ENCODE measurements around the gene MPC2.

MPC2 gene

DNA sequence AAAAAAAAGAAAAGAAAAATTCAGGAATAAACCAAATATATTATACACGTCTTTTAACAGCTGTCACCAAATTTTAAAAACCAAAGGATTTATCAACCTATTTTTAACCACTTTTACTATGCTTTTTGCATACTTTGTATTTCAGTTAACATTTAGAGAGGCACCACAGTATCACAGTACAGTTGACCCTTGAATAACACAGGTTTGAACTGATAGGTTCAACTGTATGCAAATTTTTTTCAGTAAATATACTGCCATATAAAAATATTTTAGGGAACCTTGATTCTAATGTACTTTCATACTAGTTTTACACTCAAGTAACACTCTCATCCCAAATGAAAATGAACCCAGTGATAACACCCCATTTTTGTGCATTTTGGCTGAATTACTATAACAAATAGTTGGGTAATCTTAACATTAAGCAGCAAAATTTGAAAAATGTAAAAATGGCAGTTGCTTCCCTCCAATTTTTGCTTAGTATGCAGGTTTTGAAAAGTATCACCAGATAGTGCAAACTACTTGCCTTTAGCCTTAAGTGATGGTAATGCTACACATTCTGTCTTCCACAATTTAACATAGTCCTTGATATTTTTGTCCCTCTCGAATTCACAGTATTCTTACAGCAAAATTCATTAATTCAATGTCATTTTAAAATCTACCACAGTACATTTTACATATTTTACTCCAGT lies 12.2 kb downstream of the MPC2 start:
- H3K27me3 ChIP-seq (replicated peaks; ENCODE audit: control insufficient read depth, insufficient read depth, low read length), result no peaks in the 10 kb centered on the region
- TF ChIP-seq, protein P1, sequence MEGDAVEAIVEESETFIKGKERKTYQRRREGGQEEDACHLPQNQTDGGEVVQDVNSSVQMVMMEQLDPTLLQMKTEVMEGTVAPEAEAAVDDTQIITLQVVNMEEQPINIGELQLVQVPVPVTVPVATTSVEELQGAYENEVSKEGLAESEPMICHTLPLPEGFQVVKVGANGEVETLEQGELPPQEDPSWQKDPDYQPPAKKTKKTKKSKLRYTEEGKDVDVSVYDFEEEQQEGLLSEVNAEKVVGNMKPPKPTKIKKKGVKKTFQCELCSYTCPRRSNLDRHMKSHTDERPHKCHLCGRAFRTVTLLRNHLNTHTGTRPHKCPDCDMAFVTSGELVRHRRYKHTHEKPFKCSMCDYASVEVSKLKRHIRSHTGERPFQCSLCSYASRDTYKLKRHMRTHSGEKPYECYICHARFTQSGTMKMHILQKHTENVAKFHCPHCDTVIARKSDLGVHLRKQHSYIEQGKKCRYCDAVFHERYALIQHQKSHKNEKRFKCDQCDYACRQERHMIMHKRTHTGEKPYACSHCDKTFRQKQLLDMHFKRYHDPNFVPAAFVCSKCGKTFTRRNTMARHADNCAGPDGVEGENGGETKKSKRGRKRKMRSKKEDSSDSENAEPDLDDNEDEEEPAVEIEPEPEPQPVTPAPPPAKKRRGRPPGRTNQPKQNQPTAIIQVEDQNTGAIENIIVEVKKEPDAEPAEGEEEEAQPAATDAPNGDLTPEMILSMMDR (IDR thresholded peaks at IDR 0.05; ENCODE audit: insufficient read depth, low read length, poor library complexity, severe bottlenecking), result no peak

DNA sequence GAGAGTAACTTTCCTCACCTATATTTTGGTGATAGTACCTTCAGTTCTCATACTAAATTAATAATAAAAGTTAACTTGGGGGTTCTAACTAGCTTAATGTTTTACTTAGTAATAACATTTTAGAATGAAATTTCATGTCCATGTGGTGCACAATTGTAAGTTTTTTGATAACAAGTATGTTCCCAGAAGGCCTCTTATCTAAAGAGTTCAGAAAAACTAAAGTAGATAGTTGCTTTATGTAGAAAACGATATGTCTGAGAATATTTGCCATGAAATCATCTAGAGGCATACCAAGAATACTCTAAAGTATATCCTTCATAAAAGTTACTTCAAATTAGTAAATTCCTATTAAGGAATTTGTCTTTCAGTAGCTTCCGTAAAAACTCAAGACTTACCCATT lies 12.8 kb downstream of the MPC2 start:
- H3K36me3 ChIP-seq (ENCODE audit: control insufficient read depth, insufficient read depth, low read length), result no peaks in the 10 kb centered on the region

More for the DNA sequence above, 12.2 kb downstream of the MPC2 start:
- no peaks in the 10 kb centered on the region for H3K36me3 ChIP-seq (ENCODE audit: control insufficient read depth, insufficient read depth, low read length)
- DNase-seq (ENCODE audit: extremely low read depth, insufficient read length), result no peak
- H3K4me3 ChIP-seq (replicated peaks; ENCODE audit: low read depth, low read length), result no peak overlapping the region

DNA sequence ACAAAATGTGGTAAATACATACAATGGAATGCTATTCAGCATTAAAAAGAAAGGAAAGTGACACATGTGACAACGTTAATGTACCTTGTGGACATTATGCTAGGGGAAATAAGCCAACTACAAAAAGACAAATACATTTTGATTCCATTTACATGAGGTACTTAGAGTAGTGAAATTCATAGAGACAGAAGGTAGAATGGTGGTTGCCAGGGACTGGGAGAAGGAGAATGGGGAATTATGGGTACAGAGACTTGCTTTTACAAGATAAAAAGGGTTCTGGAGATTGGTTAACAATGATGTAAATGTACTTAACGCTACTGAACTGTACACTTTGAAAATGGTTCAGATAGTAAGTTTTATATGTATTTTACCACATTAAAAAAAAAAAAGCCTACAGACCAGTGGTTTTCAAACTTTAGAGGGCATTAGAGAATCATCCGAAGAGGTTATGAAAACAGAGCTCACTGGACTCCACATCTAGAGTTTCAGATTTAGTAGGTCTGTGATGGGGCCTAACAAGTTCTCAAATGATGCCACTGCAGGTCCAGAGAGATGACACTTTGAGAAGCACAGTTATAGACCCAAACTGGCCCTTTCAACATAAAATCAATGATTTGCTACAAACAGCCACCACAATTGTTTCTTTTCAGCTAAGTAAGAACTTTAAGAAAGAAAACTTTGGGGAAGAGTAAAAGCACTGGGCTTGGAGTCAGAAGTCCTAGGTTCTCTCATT lies 13.4 kb downstream of the MPC2 start:
- TF ChIP-seq, protein P1 (IDR thresholded peaks at IDR 0.05; ENCODE audit: insufficient read depth, low read length, poor library complexity, severe bottlenecking), result no peak
- Histone ChIP-seq H3K36me3 (ENCODE audit: control insufficient read depth, insufficient read depth, low read length) (no peaks in the 10 kb centered on the region), H3K27me3 (replicated peaks; ENCODE audit: control insufficient read depth, insufficient read depth, low read length) (no peaks in the 10 kb centered on the region), H3K4me3 (replicated peaks; ENCODE audit: low read depth, low read length) (no peak overlapping the region)
- DNase-seq (ENCODE audit: extremely low read depth, insufficient read length), result no peak

More for the DNA sequence above, 12.8 kb downstream of the MPC2 start:
- no peaks in the 10 kb centered on the region for H3K27me3 ChIP-seq (replicated peaks; ENCODE audit: control insufficient read depth, insufficient read depth, low read length)
- TF ChIP-seq, protein P1 (IDR thresholded peaks at IDR 0.05; ENCODE audit: insufficient read depth, low read length, poor library complexity, severe bottlenecking), result no peak
- H3K4me3 ChIP-seq (replicated peaks; ENCODE audit: low read depth, low read length), result no peak overlapping the region
- DNase-seq (ENCODE audit: extremely low read depth, insufficient read length), result no peak

DNA sequence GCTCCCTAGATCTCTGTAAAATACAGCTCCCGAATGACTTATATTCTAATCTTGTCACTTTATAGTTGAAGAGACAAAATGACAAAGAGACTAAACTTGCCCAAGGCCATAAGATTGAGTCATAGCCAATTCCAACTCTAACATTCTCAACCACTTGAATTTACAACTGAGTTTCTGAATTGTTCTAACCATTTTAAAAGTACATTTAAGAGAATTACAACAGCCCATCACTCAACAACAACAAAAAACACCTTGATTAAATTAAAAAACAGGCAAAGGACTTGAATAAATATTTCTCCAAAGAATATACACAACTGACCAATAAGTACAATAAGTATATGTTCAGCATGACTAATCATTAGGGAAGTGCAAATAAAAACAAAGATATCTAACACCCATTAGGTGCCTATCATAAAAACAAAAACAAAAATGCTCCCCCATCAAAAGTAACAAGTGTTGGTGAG lies 14.2 kb downstream of the MPC2 start:
- no peak for DNase-seq (ENCODE audit: extremely low read depth, insufficient read length)
- TF ChIP-seq, protein P1 (IDR thresholded peaks at IDR 0.05; ENCODE audit: insufficient read depth, low read length, poor library complexity, severe bottlenecking), result no peak
- no peaks in the 10 kb centered on the region for H3K27me3 ChIP-seq (replicated peaks; ENCODE audit: control insufficient read depth, insufficient read depth, low read length)
- no peak overlapping the region for H3K4me3 ChIP-seq (replicated peaks; ENCODE audit: low read depth, low read length)
- no peaks in the 10 kb centered on the region; the same call in 1 of the 2 replicates for H3K36me3 ChIP-seq (ENCODE audit: control insufficient read depth, insufficient read depth, low read length)

DNA sequence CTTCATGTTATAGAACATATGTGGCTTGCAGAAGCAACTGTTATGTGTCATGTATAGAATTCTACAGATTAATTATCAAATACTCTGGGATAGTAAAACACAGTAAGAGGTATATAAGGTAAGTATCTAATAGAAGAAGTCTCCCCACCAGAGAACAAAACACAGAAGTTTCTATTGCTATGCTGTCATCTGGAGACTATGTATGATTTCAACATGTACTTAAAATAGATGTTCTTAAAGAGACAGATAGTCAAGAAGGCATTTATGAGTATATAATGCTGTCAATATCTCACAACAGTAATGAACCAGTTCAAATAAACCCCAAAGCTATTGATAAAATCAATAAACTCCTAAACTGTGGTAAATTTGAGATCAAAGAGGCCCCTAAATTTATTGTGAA lies 14.8 kb downstream of the MPC2 start:
- H3K36me3 ChIP-seq (ENCODE audit: control insufficient read depth, insufficient read depth, low read length), result no peaks in the 10 kb centered on the region; the same call in none of the 2 replicates
- H3K4me3 ChIP-seq (replicated peaks; ENCODE audit: low read depth, low read length), result no peak overlapping the region
- DNase-seq (ENCODE audit: extremely low read depth, insufficient read length), result no peak
- H3K27me3 ChIP-seq (replicated peaks; ENCODE audit: control insufficient read depth, insufficient read depth, low read length), result no peaks in the 10 kb centered on the region
- TF ChIP-seq, protein P1 (IDR thresholded peaks at IDR 0.05; ENCODE audit: insufficient read depth, low read length, poor library complexity, severe bottlenecking), result no peak

Data from GM06990 (cell line).